EH (cell line): ENCODE measurements around the gene WDR37.
"Not testable (repeated sequence)": the region's sequence is repeated elsewhere in the genome, so short reads cannot be mapped to it uniquely, and the experiment has no call there.

Experiments used
- DNase-seq: peaks from one replicate; pipeline ENCODE4 v3.0.0-alpha.2; 2015; ENCODE audit warnings: low read depth

WDR37 gene

GRCh38 chr10:1041514-1041913 lies 14.7 kb upstream of the WDR37 start:
- no peak for DNase-seq

- no peak for DNase-seq
Observed at GRCh38 chr10:1043532-1043995, 12.6 kb upstream of the WDR37 start.

- DNase-seq: no peak
Observed at GRCh38 chr10:1044146-1044545, 12.0 kb upstream of the WDR37 start.

GRCh38 chr10:1044964-1045363 lies 11.2 kb upstream of the WDR37 start:
- DNase-seq: no peak

- DNase-seq: no peak
Observed at GRCh38 chr10:1045415-1045814, 10.8 kb upstream of the WDR37 start.

GRCh38 chr10:1047937-1048336 lies 8.2 kb upstream of the WDR37 start:
- peak; percentile 24 for DNase-seq

- DNase-seq: no peak
Observed at GRCh38 chr10:1048349-1048731, 7.8 kb upstream of the WDR37 start.

GRCh38 chr10:1048732-1049424 lies 7.3 kb upstream of the WDR37 start, which contains the start of gene IDI1:
Gene IDI1 (minus strand): TSS chr10:1049119. CDS start chr10:1049003, 116 bp downstream.
- DNase-seq: peak; percentile 99

GRCh38 chr10:1049425-1049958 lies 6.7 kb upstream of the WDR37 start:
- DNase-seq: no peak

GRCh38 chr10:1050145-1050544 lies 6.0 kb upstream of the WDR37 start:
- no peak for DNase-seq

GRCh38 chr10:1050554-1050953 lies 5.6 kb upstream of the WDR37 start:
- no peak for DNase-seq

GRCh38 chr10:1054684-1055083 lies 1.5 kb upstream of the WDR37 start:
- no peak for DNase-seq

GRCh38 chr10:1057106-1057657 lies 997 bp downstream of the WDR37 start:
- DNase-seq: peak; percentile 24

- no peak for DNase-seq
Observed at GRCh38 chr10:1058017-1058416, 1.8 kb downstream of the WDR37 start.

- DNase-seq: no peak
Observed at GRCh38 chr10:1059902-1060301, 3.7 kb downstream of the WDR37 start.

GRCh38 chr10:1061930-1062774 lies 6.0 kb downstream of the WDR37 start:
- peak; percentile 76 for DNase-seq

- DNase-seq: no peak
Observed at GRCh38 chr10:1063232-1063865, 7.2 kb downstream of the WDR37 start.

GRCh38 chr10:1064964-1065247 lies 8.7 kb downstream of the WDR37 start:
- DNase-seq: no peak

GRCh38 chr10:1066734-1067133 lies 10.5 kb downstream of the WDR37 start:
- not testable (repeated sequence) for DNase-seq

GRCh38 chr10:1068380-1069361 lies 12.5 kb downstream of the WDR37 start:
- DNase-seq: no peak

- DNase-seq: peak; percentile 9
Observed at GRCh38 chr10:1070919-1071318, 14.7 kb downstream of the WDR37 start.
